HCT116 (cell line): ENCODE results near the gene SMCO4. TPM values are rescaled to one million over a fixed set of nuclear protein-coding genes. Genes with fewer than 3 reads are reported as not detected.

Source experiments
- ATAC-seq: fragments of 200-7000 bp; cut with Tn5 transposase; 2 replicates; pipeline ENCODE4 v1.9.1; 2020; ENCODE audit warnings: mild to moderate bottlenecking, moderate library complexity
- BruUV-seq: library from RNA; stranded (reverse); fragments of 400-500 nt; replicated peaks from 2 replicates; lab custom pipeline; 2021; lab: Mats Ljungman, UMichigan
- CTCF ChIA-PET: fragments of 300-600 bp; sonication (Branson Sonifier 250); formaldehyde crosslinking; loops from one replicate; lab custom pipeline; 2021; ENCODE audit warnings: antibody characterized with exemption; lab: Charles Lee
- POLR2A ChIA-PET: fragments of 300-600, 350-600 bp; sonication (Branson Sonifier 250); formaldehyde crosslinking; loops from one replicate; lab custom pipeline; 2021; ENCODE audit warnings: antibody characterized with exemption; lab: Charles Lee
- RAD21 ChIA-PET, 2 experiments: fragments of 300-600 bp; sonication (Branson Sonifier 250); formaldehyde crosslinking; loops; one replicate each; lab custom pipeline; 2023; ENCODE audit warnings: low total read pairs in 2 of 2; ENCODE audit not compliant: uncharacterized antibody in 2 of 2, unreplicated experiment in 2 of 2, low non-redundant PET in 1 of 2; lab: Charles Lee
- DNase-seq: peaks from one replicate; pipeline ENCODE4 v3.0.0-alpha.2; 2010; ENCODE audit warnings: low read depth, low spot score
- H2AFZ ChIP-seq: fragments of 200-600 bp; shearing (Covaris generic), sonication (generic); 2 replicates; pipeline ENCODE4 v1.6.1; 2017; ENCODE audit warnings: low read depth, mixed run types, mixed read lengths, antibody characterized with exemption, low read length; ENCODE audit not compliant: poor library complexity, severe bottlenecking
- H3K27ac ChIP-seq: 2 replicates; pipeline ENCODE4 v1.5.1; 2012; ENCODE audit warnings: low read depth, low read length
- H3K27me3 ChIP-seq: fragments of 200-600 bp; sonication (generic); 2 replicates; pipeline ENCODE4 v1.6.1; 2016; ENCODE audit warnings: mixed run types, low read length, mixed read lengths; ENCODE audit not compliant: insufficient read depth
- H3K36me3 ChIP-seq, 2 experiments: fragments of 200-500 bp in 1 of 2; fragments of 200-600 bp in 1 of 2; sonication (Bioruptor generic) in 1 of 2; sonication (generic) in 1 of 2; 2 replicates each; pipeline versions ENCODE4 v1.5.1 to v1.6.1; 2014 to 2016; ENCODE audit warnings: low read length in 2 of 2, inconsistent platforms in 1 of 2, mixed read lengths in 1 of 2, mixed run types in 1 of 2; ENCODE audit not compliant: insufficient read depth in 2 of 2, control insufficient read depth in 1 of 2
- H3K4me1 ChIP-seq, 2 experiments: fragments of 200-600 bp in 1 of 2; sonication (generic) in 1 of 2; 2 replicates each; pipeline versions ENCODE4 v1.5.1 to v1.6.1; 2012 to 2017; ENCODE audit warnings: low read length in 2 of 2, inconsistent platforms in 1 of 2, mild to moderate bottlenecking in 1 of 2, mixed read lengths in 1 of 2, mixed run types in 1 of 2, moderate library complexity in 1 of 2; ENCODE audit not compliant: insufficient read depth in 2 of 2, control insufficient read depth in 1 of 2
- H3K4me2 ChIP-seq: fragments of 200-600 bp; sonication (generic); 2 replicates; pipeline ENCODE4 v1.6.1; 2017; ENCODE audit warnings: mixed run types, low read length, mixed read lengths
- H3K4me3 ChIP-seq, 2 experiments: fragments of 200-600 bp in 1 of 2; sonication (generic) in 1 of 2; replicated peaks in 1 of 2; 2 replicates each; pipeline ENCODE4 v1.5.1; 2011 to 2016; ENCODE audit warnings: low read length in 2 of 2, control low read depth in 1 of 2, low read depth in 1 of 2, mild to moderate bottlenecking in 1 of 2, mixed read lengths in 1 of 2, mixed run types in 1 of 2
- H3K79me2 ChIP-seq: fragments of 200-600 bp; sonication (generic); 2 replicates; pipeline ENCODE4 v1.6.1; 2017; ENCODE audit warnings: mild to moderate bottlenecking, mixed run types, low read length, moderate library complexity, mixed read lengths; ENCODE audit not compliant: insufficient read depth
- H3K9ac ChIP-seq: fragments of 200-600 bp; sonication (generic); 2 replicates; pipeline ENCODE4 v1.6.1; 2016; ENCODE audit warnings: low read length, mixed read lengths
- H3K9me2 ChIP-seq: fragments of 200-600 bp; sonication (generic), shearing (Covaris generic); 2 replicates; pipeline ENCODE4 v1.6.1; 2017; ENCODE audit warnings: mixed run types, mild to moderate bottlenecking, moderate library complexity; ENCODE audit not compliant: insufficient read depth
- H3K9me3 ChIP-seq, 2 experiments: fragments of 200-500 bp in 1 of 2; fragments of 200-600 bp in 1 of 2; sonication (Bioruptor generic) in 1 of 2; sonication (generic) in 1 of 2; 2 replicates each; pipeline ENCODE4 v1.6.1; 2014 to 2017; ENCODE audit warnings: low read length in 2 of 2, mixed read lengths in 2 of 2, inconsistent platforms in 1 of 2, low read depth in 1 of 2, mild to moderate bottlenecking in 1 of 2, mixed run types in 1 of 2, moderate library complexity in 1 of 2; ENCODE audit not compliant: control insufficient read depth in 1 of 2, insufficient read depth in 1 of 2
- H4K20me1 ChIP-seq: fragments of 200-600 bp; sonication (generic), shearing (Covaris generic); 2 replicates; pipeline ENCODE4 v1.6.1; 2017; ENCODE audit warnings: mixed run types, mild to moderate bottlenecking, moderate library complexity; ENCODE audit not compliant: insufficient read depth
- CBX3 ChIP-seq: IDR thresholded peaks from 2 replicates; pipeline ENCODE4 v1.6.1; 2012; ENCODE audit warnings: low read depth
- EGR1 ChIP-seq: IDR thresholded peaks from 2 replicates; pipeline ENCODE4 v1.6.1; 2012; ENCODE audit warnings: low read depth
- EZH2 ChIP-seq: fragments of 200-600 bp; sonication (generic); IDR thresholded peaks from 2 replicates; pipeline ENCODE4 v1.6.1; 2017; ENCODE audit warnings: antibody characterized with exemption, mixed run types
- EZH2phosphoT487 ChIP-seq: fragments of 200-600 bp; IDR thresholded peaks from 2 replicates; pipeline ENCODE4 v1.6.1; 2018; ENCODE audit warnings: antibody characterized with exemption, borderline replicate concordance
- FOSL1 ChIP-seq: IDR thresholded peaks from 2 replicates; pipeline ENCODE4 v1.6.1; 2012; ENCODE audit warnings: low read depth
- JUND ChIP-seq: IDR thresholded peaks from 2 replicates; pipeline ENCODE4 v1.6.1; 2012
- POLR2A ChIP-seq: IDR thresholded peaks from 2 replicates; pipeline ENCODE4 v1.7.0; 2011; ENCODE audit warnings: borderline replicate concordance; ENCODE audit not compliant: insufficient read depth, insufficient read length; ENCODE audit errors: extremely low read depth
- POLR2AphosphoS5 ChIP-seq: IDR thresholded peaks from 2 replicates; pipeline ENCODE4 v1.6.1; 2011; ENCODE audit warnings: mild to moderate bottlenecking, low read depth, low read length, moderate library complexity
- SIN3A ChIP-seq: IDR thresholded peaks from 2 replicates; pipeline ENCODE4 v1.6.1; 2012; ENCODE audit warnings: low read depth
- SP1 ChIP-seq: IDR thresholded peaks from 2 replicates; pipeline ENCODE4 v1.6.1; 2012; ENCODE audit warnings: low read depth
- SRF ChIP-seq: IDR thresholded peaks from 2 replicates; pipeline ENCODE4 v1.6.1; 2012; ENCODE audit warnings: low read depth
- TCF7L2 ChIP-seq: IDR thresholded peaks from 2 replicates; pipeline ENCODE4 v1.7.0; 2011; ENCODE audit warnings: borderline replicate concordance, inconsistent platforms; ENCODE audit not compliant: insufficient read depth, insufficient read length; ENCODE audit errors: extremely low read depth
- YY1 ChIP-seq: IDR thresholded peaks from 2 replicates; pipeline ENCODE4 v1.6.1; 2011; ENCODE audit warnings: low read length, low read depth, moderate library complexity, mild to moderate bottlenecking; ENCODE audit not compliant: insufficient replicate concordance; ENCODE audit errors: extremely low read depth
- ZNF274 ChIP-seq: fragments of 200-500 bp; sonication (Bioruptor generic); IDR thresholded peaks from 2 replicates; pipeline ENCODE4 v1.6.1; 2014; ENCODE audit warnings: mild to moderate bottlenecking, low read depth, low read length, inconsistent platforms
- intact Hi-C: fragments of 100-400 bp; cut with micrococcal nuclease; formaldehyde crosslinking; loops from 2 replicates; pipeline ENCODE4 v1.10.0; 2022
- total RNA-seq: library from RNA; stranded (reverse); gene quantifications from one replicate; pipeline ENCODE4 v1.2.1, GENCODE V29; 2021; ENCODE audit not compliant: unreplicated experiment
- TF ChIP-seq, protein P1 (sequence below), 3 experiments: fragments of 200-600 bp in 1 of 3; sonication (generic) in 1 of 3; IDR thresholded peaks in 2 of 3; conservative IDR thresholded peaks in 1 of 3; 2 replicates each; pipeline ENCODE4 v1.5.1; 2012 to 2017; ENCODE audit warnings: low read depth in 2 of 3, low read length in 2 of 3, antibody characterized with exemption in 1 of 3, borderline replicate concordance in 1 of 3, control low read depth in 1 of 3, mild to moderate bottlenecking in 1 of 3, mixed read lengths in 1 of 3, mixed run types in 1 of 3, moderate library complexity in 1 of 3; ENCODE audit not compliant: insufficient read depth in 1 of 3
- TF ChIP-seq, protein P2 (sequence below): IDR thresholded peaks from 2 replicates; pipeline ENCODE4 v1.6.1; 2012

SMCO4 gene
- total RNA-seq, 1 experiment from 2014 or later: 23.1 TPM

DNA sequence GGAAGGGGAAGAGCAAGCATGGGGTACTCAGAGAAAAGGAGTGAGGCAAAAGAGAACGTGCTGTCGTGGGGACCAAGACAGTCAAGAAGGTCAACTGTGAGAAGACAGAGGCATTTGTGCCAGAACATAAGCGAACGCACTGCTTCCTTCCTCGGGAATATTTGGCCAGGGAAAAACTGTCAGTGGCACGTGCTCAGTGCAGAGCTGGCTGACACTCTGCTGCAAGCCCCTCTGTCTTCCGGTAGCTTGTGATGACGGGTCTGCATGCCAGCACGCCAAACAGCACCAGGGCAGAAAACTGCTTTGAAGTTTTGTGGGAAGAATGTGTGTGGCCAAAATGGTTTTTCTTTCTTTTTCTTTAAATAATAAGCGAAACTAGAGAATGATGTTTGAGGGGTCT, 60.6 kb downstream of the SMCO4 start:
- Histone ChIP-seq H3K9me3 (no peaks in the 10 kb centered on the region), H2AFZ (no peak overlapping the region), H3K9ac (no peak overlapping the region), H3K27ac (no peak overlapping the region), H3K9me2 (no peaks in the 10 kb centered on the region), H4K20me1 (no peaks in the 10 kb centered on the region), H3K79me2 (no peaks in the 10 kb centered on the region), H3K27me3 (no peaks in the 10 kb centered on the region), H3K4me1 (no peaks in the 10 kb centered on the region), H3K4me3 (no peak overlapping the region), H3K4me2 (no peak overlapping the region), H3K36me3 (no peaks in the 10 kb centered on the region)
- DNase-seq (no peak), ATAC-seq (no peak)
- ChIA-PET CTCF (no interaction called here), POLR2A (no interaction called here), RAD21 (no interaction called here)
- BruUV-seq: no TSS peak
- TF ChIP-seq EGR1 (no peak), SIN3A (no peak), EZH2phosphoT487 (no peak), JUND (no peak), SP1 (no peak), SRF (no peak), ZNF274 (no peak), FOSL1 (no peak)
- TF ChIP-seq, protein P1, sequence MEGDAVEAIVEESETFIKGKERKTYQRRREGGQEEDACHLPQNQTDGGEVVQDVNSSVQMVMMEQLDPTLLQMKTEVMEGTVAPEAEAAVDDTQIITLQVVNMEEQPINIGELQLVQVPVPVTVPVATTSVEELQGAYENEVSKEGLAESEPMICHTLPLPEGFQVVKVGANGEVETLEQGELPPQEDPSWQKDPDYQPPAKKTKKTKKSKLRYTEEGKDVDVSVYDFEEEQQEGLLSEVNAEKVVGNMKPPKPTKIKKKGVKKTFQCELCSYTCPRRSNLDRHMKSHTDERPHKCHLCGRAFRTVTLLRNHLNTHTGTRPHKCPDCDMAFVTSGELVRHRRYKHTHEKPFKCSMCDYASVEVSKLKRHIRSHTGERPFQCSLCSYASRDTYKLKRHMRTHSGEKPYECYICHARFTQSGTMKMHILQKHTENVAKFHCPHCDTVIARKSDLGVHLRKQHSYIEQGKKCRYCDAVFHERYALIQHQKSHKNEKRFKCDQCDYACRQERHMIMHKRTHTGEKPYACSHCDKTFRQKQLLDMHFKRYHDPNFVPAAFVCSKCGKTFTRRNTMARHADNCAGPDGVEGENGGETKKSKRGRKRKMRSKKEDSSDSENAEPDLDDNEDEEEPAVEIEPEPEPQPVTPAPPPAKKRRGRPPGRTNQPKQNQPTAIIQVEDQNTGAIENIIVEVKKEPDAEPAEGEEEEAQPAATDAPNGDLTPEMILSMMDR (IDR thresholded peaks at IDR 0.05 in 2 of 3, conservative IDR thresholded peaks at IDR 0.05 in 1 of 3; ENCODE audit: borderline replicate concordance in 1 of 3, insufficient read depth in 1 of 3, low read depth in 2 of 3, low read length in 2 of 3): no peak
- intact Hi-C loops: no loop called here

DNA sequence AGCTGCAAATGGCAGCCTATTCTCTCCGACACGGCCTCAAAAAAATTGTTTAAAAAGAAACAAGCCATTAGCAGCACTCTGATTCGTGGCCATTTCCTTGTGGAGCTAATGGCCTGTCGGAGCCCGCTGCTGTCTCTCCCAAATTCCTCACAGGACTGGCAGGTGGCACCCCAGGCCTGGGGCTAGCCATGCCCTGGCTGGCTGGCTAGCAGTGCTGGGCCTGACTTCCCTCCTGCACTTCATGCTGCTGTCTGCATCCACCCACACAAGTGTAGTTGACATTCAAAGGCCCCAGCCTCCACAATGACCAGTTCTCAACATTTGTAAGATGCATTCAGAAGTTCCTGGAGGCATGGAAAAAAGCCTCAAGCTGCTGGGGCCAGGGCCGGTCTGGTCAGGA, 61.5 kb downstream of the SMCO4 start:
- Histone ChIP-seq H3K4me1 (no peaks in the 10 kb centered on the region), H3K79me2 (no peaks in the 10 kb centered on the region), H3K9ac (no peak overlapping the region), H3K27me3 (no peaks in the 10 kb centered on the region), H3K4me2 (no peak overlapping the region), H2AFZ (no peak overlapping the region), H3K27ac (no peak overlapping the region), H4K20me1 (no peaks in the 10 kb centered on the region), H3K36me3 (no peaks in the 10 kb centered on the region), H3K4me3 (no peak overlapping the region), H3K9me3 (no peaks in the 10 kb centered on the region), H3K9me2 (no peaks in the 10 kb centered on the region)
- BruUV-seq: no TSS peak
- ATAC-seq (no peak), DNase-seq (no peak)
- ChIA-PET POLR2A (no interaction called here), RAD21 (no interaction called here), CTCF (no interaction called here)
- intact Hi-C loops: no loop called here
- TF ChIP-seq SRF (no peak), EZH2phosphoT487 (no peak), SIN3A (no peak), TCF7L2 (no peak), ZNF274 (no peak), POLR2AphosphoS5 (no peak), EGR1 (no peak), FOSL1 (no peak), EZH2 (no peak), JUND (no peak), POLR2A (no peak), YY1 (no peak), CBX3 (no peak)
- TF ChIP-seq, protein P2, sequence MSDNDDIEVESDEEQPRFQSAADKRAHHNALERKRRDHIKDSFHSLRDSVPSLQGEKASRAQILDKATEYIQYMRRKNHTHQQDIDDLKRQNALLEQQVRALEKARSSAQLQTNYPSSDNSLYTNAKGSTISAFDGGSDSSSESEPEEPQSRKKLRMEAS: no peak
- TF ChIP-seq, protein P1 (IDR thresholded peaks at IDR 0.05 in 2 of 3, conservative IDR thresholded peaks at IDR 0.05 in 1 of 3; ENCODE audit: borderline replicate concordance in 1 of 3, insufficient read depth in 1 of 3, low read depth in 2 of 3, low read length in 2 of 3): no peak
